K562 (cell line): ENCODE data around the gene ZNF747. TPM values are rescaled to one million over a fixed set of nuclear protein-coding genes. Genes with fewer than 3 reads are reported as not detected.

Experiments
- BCL6 ChIP-seq: fragments of 250-450 bp; sonication (Bioruptor Pico); IDR thresholded peaks from 2 replicates; pipeline ENCODE4 v1.4.0; 2020
- BRD4 ChIP-seq: fragments of 200-600 bp; sonication (generic); IDR thresholded peaks from 2 replicates; pipeline ENCODE4 v1.6.1; 2017; ENCODE audit warnings: inconsistent platforms
- CBX2 ChIP-seq: fragments of 200-600 bp; sonication (generic); IDR thresholded peaks from one replicate; pipeline ENCODE4 v1.6.1; 2012; ENCODE audit warnings: mild to moderate bottlenecking, low read length, inconsistent platforms; ENCODE audit not compliant: insufficient read depth, poor library complexity, severe bottlenecking
- CTBP1 ChIP-seq: fragments of 450-650 bp; IDR thresholded peaks from 2 replicates; pipeline ENCODE4 v1.6.1; 2016; ENCODE audit warnings: borderline replicate concordance
- CXXC5 ChIP-seq: fragments of 250-450 bp; sonication (Bioruptor Pico); IDR thresholded peaks from 2 replicates; pipeline ENCODE4 v1.8.0; 2022; ENCODE audit warnings: inconsistent platforms, mild to moderate bottlenecking, moderate library complexity
- ELF1 ChIP-seq: fragments of 200-800 bp; sonication (Bioruptor generic); IDR thresholded peaks from 2 replicates; pipeline ENCODE4 v1.6.1; 2016; ENCODE audit warnings: missing genetic modification characterization, missing compliant biosample characterization
- ETV6 ChIP-seq, 3 experiments: fragments of 150-350 bp in 1 of 3; sonication (generic) in 1 of 3; formaldehyde crosslinking in 1 of 3; IDR thresholded peaks; 2 replicates each; pipeline versions ENCODE4 v1.6.1 to v1.8.0; 2014 to 2022; ENCODE audit warnings: borderline replicate concordance in 2 of 3, low read depth in 2 of 3, antibody characterized with exemption in 1 of 3, low read length in 1 of 3, mild to moderate bottlenecking in 1 of 3, missing genetic modification reagents in 1 of 3
- KDM5B ChIP-seq: fragments of 200-600 bp; sonication (generic); IDR thresholded peaks from 2 replicates; pipeline ENCODE4 v1.6.1; 2012; ENCODE audit warnings: low read depth, mild to moderate bottlenecking, moderate library complexity, low read length, control low read depth, inconsistent platforms; ENCODE audit not compliant: insufficient replicate concordance
- NFYB ChIP-seq: IDR thresholded peaks from 2 replicates; pipeline ENCODE4 v1.6.1; 2011; ENCODE audit warnings: mild to moderate bottlenecking, moderate library complexity; ENCODE audit not compliant: insufficient read length; ENCODE audit errors: extremely low read depth
- PML ChIP-seq: IDR thresholded peaks from 2 replicates; pipeline ENCODE4 v1.6.1; 2012; ENCODE audit warnings: low read length, inconsistent platforms
- TEAD1 ChIP-seq, 2 experiments: fragments of 450-650 bp in 1 of 2; sonication (generic) in 1 of 2; formaldehyde crosslinking; IDR thresholded peaks; 2 replicates each; pipeline versions ENCODE4 v1.4.0 to v1.8.0; 2020 to 2022; ENCODE audit warnings: mild to moderate bottlenecking in 2 of 2, missing genetic modification reagents in 1 of 2
- TFAM ChIP-seq: fragments of 250-450 bp; sonication (Bioruptor Pico); conservative IDR thresholded peaks from 2 replicates; pipeline ENCODE4 v1.5.0; 2021; ENCODE audit warnings: mild to moderate bottlenecking, moderate library complexity
- ZKSCAN3 ChIP-seq: fragments of 250-450 bp; sonication (Bioruptor Pico); IDR thresholded peaks from 2 replicates; pipeline ENCODE4 v1.4.0; 2020
- ZNF212 ChIP-seq: fragments of 450-650 bp; formaldehyde crosslinking; IDR thresholded peaks from 2 replicates; pipeline ENCODE4 v1.4.0; 2020; ENCODE audit warnings: mild to moderate bottlenecking
- ZNF778 ChIP-seq: fragments of 450-650 bp; formaldehyde crosslinking; IDR thresholded peaks from 2 replicates; pipeline ENCODE4 v1.4.0; 2020; ENCODE audit warnings: mild to moderate bottlenecking, moderate library complexity
- ZNF785 ChIP-seq: fragments of 250-450 bp; sonication (Bioruptor Pico); IDR thresholded peaks from 2 replicates; pipeline ENCODE4 v1.4.0; 2020; ENCODE audit warnings: mild to moderate bottlenecking
- polyA plus RNA-seq, 8 experiments: library from polyadenylated mRNA; depleted of rRNA in 4 of 8; stranded (reverse) in 5 of 8; unstranded in 3 of 8; fragments of >200 nt; fragmentation: Nextera tagmentation in 2 of 8; fragmentation: Illumina TruSeq in 1 of 8; extraction: Ambion mirVana in 2 of 8; extraction: Trizol in 1 of 8; gene quantifications; 2 replicates each; pipeline versions ENCODE4 v1.2.1 to v1.2.3, GENCODE V29; 2011 to 2014; ENCODE audit warnings: inconsistent platforms in 1 of 8, missing spikeins in 1 of 8
- total RNA-seq, 7 experiments: library from RNA; depleted of rRNA in 6 of 7; stranded (reverse); fragments of >200 nt in 6 of 7; fragmentation: Illumina TruSeq in 2 of 7; extraction: Trizol in 2 of 7; gene quantifications; 2 replicates each; pipeline versions ENCODE4 v1.2.1 to v1.2.3, GENCODE V29; 2011 to 2021; ENCODE audit warnings: low replicate concordance in 1 of 7
- TF ChIP-seq, protein P1 (sequence below): sonication (generic); formaldehyde crosslinking; IDR thresholded peaks from 2 replicates; pipeline ENCODE4 v1.5.0; 2020; ENCODE audit warnings: missing genetic modification reagents
- TF ChIP-seq, protein P2 (sequence below): fragments of 250-450 bp; sonication (Bioruptor Pico); IDR thresholded peaks from 2 replicates; pipeline ENCODE4 v1.9.0; 2021; ENCODE audit warnings: mild to moderate bottlenecking
- TF ChIP-seq, protein P3 (sequence below): fragments of 250-450 bp; sonication (Bioruptor Pico); IDR thresholded peaks from 2 replicates; pipeline ENCODE4 v1.4.0; 2020; ENCODE audit warnings: mild to moderate bottlenecking
- TF ChIP-seq, protein P4 (sequence below): IDR thresholded peaks from 2 replicates; pipeline ENCODE4 v1.6.1; 2012; ENCODE audit warnings: low read depth, low read length, improper control_type of control experiment, borderline replicate concordance
- TF ChIP-seq, protein P5 (sequence below): fragments of 450-650 bp; conservative IDR thresholded peaks from 2 replicates; pipeline ENCODE4 v1.6.1; 2016; ENCODE audit warnings: missing genetic modification characterization, low read depth, mild to moderate bottlenecking, missing compliant biosample characterization, moderate library complexity
- TF ChIP-seq, protein P6 (sequence below): fragments of 200-800 bp; sonication (Bioruptor generic); IDR thresholded peaks from 2 replicates; pipeline ENCODE4 v1.6.1; 2017; ENCODE audit warnings: missing genetic modification characterization, missing compliant biosample characterization

Gene ZNF747
- total and polyA plus RNA-seq, 9 of the 15 experiments (the other 6 are each of a cell fraction or from before 2014, with no cell fraction given), result 0.14 to 3.3 (median 1.5) TPM

DNA sequence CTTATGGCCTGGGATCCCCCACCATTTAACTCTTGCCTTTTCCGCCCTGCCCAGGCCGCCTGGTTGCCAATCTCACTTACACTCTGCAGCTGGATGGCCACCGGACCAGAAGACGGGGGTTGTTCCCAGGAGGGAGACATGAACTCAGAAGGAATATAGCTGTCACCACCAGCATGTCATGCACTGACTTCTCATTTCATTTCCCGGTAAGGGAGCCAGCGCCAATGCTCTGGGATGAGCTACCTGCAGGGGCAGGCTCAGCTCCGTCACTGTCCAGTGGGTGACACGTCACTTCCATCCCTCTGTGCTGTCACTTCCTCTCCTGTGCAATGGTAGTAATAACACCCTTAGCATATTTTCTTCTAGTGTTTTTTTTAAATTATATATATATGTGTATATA, 35.4 kb downstream of the ZNF747 start (continued):
- TF ChIP-seq, protein P1, sequence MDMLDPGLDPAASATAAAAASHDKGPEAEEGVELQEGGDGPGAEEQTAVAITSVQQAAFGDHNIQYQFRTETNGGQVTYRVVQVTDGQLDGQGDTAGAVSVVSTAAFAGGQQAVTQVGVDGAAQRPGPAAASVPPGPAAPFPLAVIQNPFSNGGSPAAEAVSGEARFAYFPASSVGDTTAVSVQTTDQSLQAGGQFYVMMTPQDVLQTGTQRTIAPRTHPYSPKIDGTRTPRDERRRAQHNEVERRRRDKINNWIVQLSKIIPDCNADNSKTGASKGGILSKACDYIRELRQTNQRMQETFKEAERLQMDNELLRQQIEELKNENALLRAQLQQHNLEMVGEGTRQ (CRISPR knock-in tag), result no peak
- TF ChIP-seq, protein P2, sequence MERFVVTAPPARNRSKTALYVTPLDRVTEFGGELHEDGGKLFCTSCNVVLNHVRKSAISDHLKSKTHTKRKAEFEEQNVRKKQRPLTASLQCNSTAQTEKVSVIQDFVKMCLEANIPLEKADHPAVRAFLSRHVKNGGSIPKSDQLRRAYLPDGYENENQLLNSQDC (CRISPR knock-in tag), result no peak
- TF ChIP-seq, protein P3, sequence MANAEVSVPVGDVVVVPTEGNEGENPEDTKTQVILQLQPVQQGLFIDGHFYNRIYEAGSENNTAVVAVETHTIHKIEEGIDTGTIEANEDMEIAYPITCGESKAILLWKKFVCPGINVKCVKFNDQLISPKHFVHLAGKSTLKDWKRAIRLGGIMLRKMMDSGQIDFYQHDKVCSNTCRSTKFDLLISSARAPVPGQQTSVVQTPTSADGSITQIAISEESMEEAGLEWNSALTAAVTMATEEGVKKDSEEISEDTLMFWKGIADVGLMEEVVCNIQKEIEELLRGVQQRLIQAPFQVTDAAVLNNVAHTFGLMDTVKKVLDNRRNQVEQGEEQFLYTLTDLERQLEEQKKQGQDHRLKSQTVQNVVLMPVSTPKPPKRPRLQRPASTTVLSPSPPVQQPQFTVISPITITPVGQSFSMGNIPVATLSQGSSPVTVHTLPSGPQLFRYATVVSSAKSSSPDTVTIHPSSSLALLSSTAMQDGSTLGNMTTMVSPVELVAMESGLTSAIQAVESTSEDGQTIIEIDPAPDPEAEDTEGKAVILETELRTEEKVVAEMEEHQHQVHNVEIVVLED (CRISPR knock-in tag), result no peak
- TF ChIP-seq BCL6 (CRISPR knock-in tag) (no peak), BRD4 (no peak), KDM5B (peak; percentile 69), ZNF778 (CRISPR knock-in tag) (no peak), ZKSCAN3 (CRISPR knock-in tag) (no peak), ZNF785 (CRISPR knock-in tag) (no peak), ELF1 (tag) (no peak), CTBP1 (0 out of 2 replicates have a peak, but pooled peaks have one; percentile 29), TFAM (CRISPR knock-in tag) (no peak), ZNF212 (CRISPR knock-in tag) (no peak), ETV6 (IDR thresholded peaks at IDR 0.05; ENCODE audit: borderline replicate concordance in 1 of 2, low read depth in 2 of 2, low read length in 1 of 2) (no peak), ETV6 (CRISPR knock-in tag; IDR thresholded peaks at IDR 0.05; ENCODE audit: borderline replicate concordance) (no peak), CBX2 (no peak), PML (no peak), CXXC5 (no peak), NFYB (no peak), TEAD1 (CRISPR knock-in tag; IDR thresholded peaks at IDR 0.05) (no peak)
- TF ChIP-seq, protein P4, sequence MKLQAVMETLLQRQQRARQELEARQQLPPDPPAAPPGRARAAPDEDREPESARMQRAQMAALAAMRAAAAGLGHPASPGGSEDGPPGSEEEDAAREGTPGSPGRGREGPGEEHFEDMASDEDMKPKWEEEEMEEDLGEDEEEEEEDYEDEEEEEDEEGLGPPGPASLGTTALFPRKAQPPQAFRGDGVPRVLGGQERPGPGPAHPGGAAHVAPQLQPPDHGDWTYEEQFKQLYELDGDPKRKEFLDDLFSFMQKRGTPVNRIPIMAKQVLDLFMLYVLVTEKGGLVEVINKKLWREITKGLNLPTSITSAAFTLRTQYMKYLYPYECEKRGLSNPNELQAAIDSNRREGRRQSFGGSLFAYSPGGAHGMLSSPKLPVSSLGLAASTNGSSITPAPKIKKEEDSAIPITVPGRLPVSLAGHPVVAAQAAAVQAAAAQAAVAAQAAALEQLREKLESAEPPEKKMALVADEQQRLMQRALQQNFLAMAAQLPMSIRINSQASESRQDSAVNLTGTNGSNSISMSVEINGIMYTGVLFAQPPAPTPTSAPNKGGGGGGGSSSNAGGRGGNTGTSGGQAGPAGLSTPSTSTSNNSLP, result no peak
- TF ChIP-seq, protein P5, sequence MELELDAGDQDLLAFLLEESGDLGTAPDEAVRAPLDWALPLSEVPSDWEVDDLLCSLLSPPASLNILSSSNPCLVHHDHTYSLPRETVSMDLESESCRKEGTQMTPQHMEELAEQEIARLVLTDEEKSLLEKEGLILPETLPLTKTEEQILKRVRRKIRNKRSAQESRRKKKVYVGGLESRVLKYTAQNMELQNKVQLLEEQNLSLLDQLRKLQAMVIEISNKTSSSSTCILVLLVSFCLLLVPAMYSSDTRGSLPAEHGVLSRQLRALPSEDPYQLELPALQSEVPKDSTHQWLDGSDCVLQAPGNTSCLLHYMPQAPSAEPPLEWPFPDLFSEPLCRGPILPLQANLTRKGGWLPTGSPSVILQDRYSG, result no peak
- TF ChIP-seq, protein P6, sequence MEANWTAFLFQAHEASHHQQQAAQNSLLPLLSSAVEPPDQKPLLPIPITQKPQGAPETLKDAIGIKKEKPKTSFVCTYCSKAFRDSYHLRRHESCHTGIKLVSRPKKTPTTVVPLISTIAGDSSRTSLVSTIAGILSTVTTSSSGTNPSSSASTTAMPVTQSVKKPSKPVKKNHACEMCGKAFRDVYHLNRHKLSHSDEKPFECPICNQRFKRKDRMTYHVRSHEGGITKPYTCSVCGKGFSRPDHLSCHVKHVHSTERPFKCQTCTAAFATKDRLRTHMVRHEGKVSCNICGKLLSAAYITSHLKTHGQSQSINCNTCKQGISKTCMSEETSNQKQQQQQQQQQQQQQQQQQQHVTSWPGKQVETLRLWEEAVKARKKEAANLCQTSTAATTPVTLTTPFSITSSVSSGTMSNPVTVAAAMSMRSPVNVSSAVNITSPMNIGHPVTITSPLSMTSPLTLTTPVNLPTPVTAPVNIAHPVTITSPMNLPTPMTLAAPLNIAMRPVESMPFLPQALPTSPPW (CRISPR knock-in tag), result no peak
